H7 (cell line): ENCODE data around the gene TRAPPC12. TPM values are rescaled to one million over a fixed set of nuclear protein-coding genes. Genes with fewer than 3 reads are reported as not detected.

ENCODE experiments used
- DNase-seq: peaks from one replicate; pipeline ENCODE4 v3.0.0; 2012
- H3K27me3 ChIP-seq: 2 replicates; pipeline ENCODE4 v1.6.0; 2011; ENCODE audit warnings: mild to moderate bottlenecking, low read length; ENCODE audit not compliant: control insufficient read depth, insufficient read depth
- H3K36me3 ChIP-seq: replicated peaks from 2 replicates; pipeline ENCODE4 v1.5.1; 2011; ENCODE audit warnings: low read length; ENCODE audit not compliant: control insufficient read depth, insufficient read depth
- H3K4me3 ChIP-seq: 2 replicates; pipeline ENCODE4 v1.5.1; 2011; ENCODE audit warnings: low read depth, mild to moderate bottlenecking, control low read depth, low read length, moderate library complexity; ENCODE audit not compliant: insufficient read depth
- total RNA-seq: library from RNA; depleted of rRNA; stranded (reverse); fragments of >200 nt; shearing (Covaris generic); gene quantifications from 2 replicates; pipeline ENCODE4 v1.2.3, GENCODE V29; 2014

The TRAPPC12 gene
- total RNA-seq, 1 experiment from 2014 or later: 62.2 TPM

- no peak overlapping the region for H3K4me3 ChIP-seq
- peaks cover 9% of the 10 kb centered on the region for H3K36me3 ChIP-seq
- DNase-seq: no peak
- H3K27me3 ChIP-seq: no peaks in the 10 kb centered on the region
These were observed 49.1 kb downstream of the TRAPPC12 start for GRCh38 chr2:3428577-3428976.

- H3K27me3 ChIP-seq: no peaks in the 10 kb centered on the region
- no peak for DNase-seq
- H3K36me3 ChIP-seq: peaks cover 9% of the 10 kb centered on the region
- no peak overlapping the region for H3K4me3 ChIP-seq
These were observed 49.6 kb downstream of the TRAPPC12 start for GRCh38 chr2:3429066-3429610.

- DNase-seq: no peak
- Histone ChIP-seq H3K27me3 (no peaks in the 10 kb centered on the region), H3K4me3 (no peak overlapping the region), H3K36me3 (peaks cover 4% of the 10 kb centered on the region)
These were observed 50.7 kb downstream of the TRAPPC12 start for GRCh38 chr2:3430172-3430571.

GRCh38 chr2:3430740-3431490 is 51.4 kb downstream of the TRAPPC12 start:
- no peaks in the 10 kb centered on the region for H3K27me3 ChIP-seq
- H3K4me3 ChIP-seq: no peak overlapping the region
- H3K36me3 ChIP-seq: peaks cover 4% of the 10 kb centered on the region
- no peak for DNase-seq

GRCh38 chr2:3432067-3432466 is 52.6 kb downstream of the TRAPPC12 start:
- DNase-seq: no peak
- H3K27me3 ChIP-seq: no peaks in the 10 kb centered on the region

GRCh38 chr2:3432693-3433338 is 53.3 kb downstream of the TRAPPC12 start:
- H3K4me3 ChIP-seq: no peak overlapping the region
- no peak for DNase-seq
- H3K27me3 ChIP-seq: no peaks in the 10 kb centered on the region
- no peaks in the 10 kb centered on the region; the same call in 1 of the 2 replicates for H3K36me3 ChIP-seq

More at GRCh38 chr2:3432067-3432466, 52.6 kb downstream of the TRAPPC12 start:
- H3K36me3 ChIP-seq: no peaks in the 10 kb centered on the region; the same call in 1 of the 2 replicates
- no peak overlapping the region for H3K4me3 ChIP-seq

- Histone ChIP-seq H3K27me3 (no peaks in the 10 kb centered on the region), H3K36me3 (no peaks in the 10 kb centered on the region; the same call in 1 of the 2 replicates), H3K4me3 (no peak overlapping the region)
- no peak for DNase-seq
These were observed 53.8 kb downstream of the TRAPPC12 start for GRCh38 chr2:3433339-3433699.

- Histone ChIP-seq H3K4me3 (no peak overlapping the region), H3K36me3 (no peaks in the 10 kb centered on the region; the same call in 1 of the 2 replicates), H3K27me3 (no peaks in the 10 kb centered on the region)
- DNase-seq: no peak
These were observed 54.4 kb downstream of the TRAPPC12 start for GRCh38 chr2:3433776-3434400.

- no peak for DNase-seq
These were observed 55.2 kb downstream of the TRAPPC12 start for GRCh38 chr2:3434654-3435053.

GRCh38 chr2:3435445-3435844 is 56.0 kb downstream of the TRAPPC12 start:
- Histone ChIP-seq H3K36me3 (no peaks in the 10 kb centered on the region; the same call in 1 of the 2 replicates), H3K27me3 (no peaks in the 10 kb centered on the region), H3K4me3 (no peak overlapping the region)
- DNase-seq: no peak

More at GRCh38 chr2:3434654-3435053, 55.2 kb downstream of the TRAPPC12 start:
- Histone ChIP-seq H3K36me3 (no peaks in the 10 kb centered on the region; the same call in 1 of the 2 replicates), H3K27me3 (no peaks in the 10 kb centered on the region), H3K4me3 (no peak overlapping the region)

- Histone ChIP-seq H3K4me3 (no peak overlapping the region), H3K27me3 (no peaks in the 10 kb centered on the region), H3K36me3 (peaks cover 4% of the 10 kb centered on the region)
- DNase-seq: no peak
These were observed 61.0 kb downstream of the TRAPPC12 start for GRCh38 chr2:3440477-3440876.

- DNase-seq: no peak
- Histone ChIP-seq H3K36me3 (peaks cover 5% of the 10 kb centered on the region), H3K27me3 (no peaks in the 10 kb centered on the region), H3K4me3 (no peak overlapping the region)
These were observed 62.0 kb downstream of the TRAPPC12 start for GRCh38 chr2:3441465-3441864.

- no peak overlapping the region for H3K4me3 ChIP-seq
- H3K36me3 ChIP-seq: peaks cover 7% of the 10 kb centered on the region
- no peak for DNase-seq
- no peaks in the 10 kb centered on the region for H3K27me3 ChIP-seq
These were observed 62.7 kb downstream of the TRAPPC12 start for GRCh38 chr2:3442185-3442584.

GRCh38 chr2:3443083-3443482 is 63.6 kb downstream of the TRAPPC12 start:
- no peak for DNase-seq
- no peak overlapping the region for H3K4me3 ChIP-seq

More at GRCh38 chr2:3443083-3443482, 63.6 kb downstream of the TRAPPC12 start:
- H3K36me3 ChIP-seq: peaks cover 11% of the 10 kb centered on the region
- no peaks in the 10 kb centered on the region for H3K27me3 ChIP-seq
